PC-9 (cell line): ENCODE results near the gene SORBS1. TPM values are rescaled to one million over a fixed set of nuclear protein-coding genes. Genes with fewer than 3 reads are reported as not detected.

Source experiments
- BruUV-seq: library from RNA; stranded (reverse); fragments of 400-500 nt; replicated peaks from 2 replicates; lab custom pipeline; 2021; lab: Mats Ljungman, UMichigan
- CTCF ChIA-PET: fragments of 300-600 bp; sonication (Branson Sonifier 250); formaldehyde crosslinking; loops from one replicate; lab custom pipeline; 2022; ENCODE audit warnings: antibody characterized with exemption; lab: Charles Lee
- POLR2A ChIA-PET: fragments of 300-600 bp; sonication (Branson Sonifier 250); formaldehyde crosslinking; loops from one replicate; lab custom pipeline; 2022; ENCODE audit warnings: antibody characterized with exemption; ENCODE audit not compliant: unreplicated experiment; lab: Charles Lee
- DNase-seq, 2 experiments: peaks; one replicate each; pipeline versions ENCODE4 v3.0.0 to v3.0.0-alpha.2; 2015 to 2022; ENCODE audit warnings: mixed read lengths in 1 of 2
- H2AFZ ChIP-seq: fragments of 200-600 bp; sonication (generic); 2 replicates; pipeline ENCODE4 v1.8.1; 2017; ENCODE audit warnings: antibody characterized with exemption
- H3F3A ChIP-seq: fragments of 200-600 bp; sonication (generic); 2 replicates; pipeline ENCODE4 v1.8.1; 2017; ENCODE audit warnings: antibody characterized with exemption, mild to moderate bottlenecking, low read depth; ENCODE audit not compliant: insufficient read depth
- H3K27ac ChIP-seq: fragments of 200-600 bp; sonication (generic); 2 replicates; pipeline ENCODE4 v1.6.1; 2016; ENCODE audit warnings: mixed run types
- H3K27me3 ChIP-seq: fragments of 200-600 bp; sonication (generic); 2 replicates; pipeline ENCODE4 v1.6.1; 2016; ENCODE audit warnings: low read depth, mixed run types; ENCODE audit not compliant: insufficient read depth
- H3K36me3 ChIP-seq: fragments of 200-600 bp; sonication (generic); 2 replicates; pipeline ENCODE4 v1.6.1; 2016; ENCODE audit warnings: low read depth, mixed run types
- H3K4me1 ChIP-seq: fragments of 200-600 bp; sonication (generic); replicated peaks from 2 replicates; pipeline ENCODE4 v1.6.1; 2016; ENCODE audit warnings: mixed run types; ENCODE audit not compliant: insufficient read depth
- H3K4me2 ChIP-seq: fragments of 200-600 bp; sonication (generic); 2 replicates; pipeline ENCODE4 v1.6.1; 2017; ENCODE audit warnings: mixed run types
- H3K4me3 ChIP-seq: fragments of 200-600 bp; sonication (generic); 2 replicates; pipeline ENCODE4 v1.6.1; 2016; ENCODE audit warnings: mixed run types
- H3K79me2 ChIP-seq: fragments of 200-600 bp; sonication (generic); 2 replicates; pipeline ENCODE4 v1.6.1; 2017; ENCODE audit warnings: low read depth, mixed run types
- H3K9me2 ChIP-seq: fragments of 200-600 bp; sonication (generic); 2 replicates; pipeline ENCODE4 v1.8.1; 2017; ENCODE audit warnings: mild to moderate bottlenecking; ENCODE audit not compliant: insufficient read depth
- H3K9me3 ChIP-seq: fragments of 200-600 bp; sonication (generic); 2 replicates; pipeline ENCODE4 v1.8.1; 2016; ENCODE audit warnings: low read depth; ENCODE audit not compliant: insufficient read depth
- H4K20me1 ChIP-seq: fragments of 200-600 bp; sonication (generic); 2 replicates; pipeline ENCODE4 v1.8.1; 2017; ENCODE audit not compliant: insufficient read depth
- CTCF ChIP-seq: fragments of 200-600 bp; sonication (generic); conservative IDR thresholded peaks from 2 replicates; pipeline ENCODE4 v1.6.1; 2017; ENCODE audit warnings: mixed run types, antibody characterized with exemption, mild to moderate bottlenecking, moderate library complexity
- EZH2 ChIP-seq: fragments of 200-600 bp; sonication (generic); IDR thresholded peaks from 2 replicates; pipeline ENCODE4 v1.8.0; 2017; ENCODE audit warnings: antibody characterized with exemption, low read depth
- intact Hi-C: fragments of 100-400 bp; cut with micrococcal nuclease; formaldehyde crosslinking; loops from one replicate; pipeline ENCODE4 v1.10.0; 2022; ENCODE audit not compliant: unreplicated experiment
- total RNA-seq: library from RNA; stranded (reverse); gene quantifications from 2 replicates; pipeline ENCODE4 v1.2.3, GENCODE V29; 2021

Gene SORBS1
- total RNA-seq, 1 experiment from 2014 or later, result 5.0 TPM

- no peak overlapping the region for H3K4me3 ChIP-seq
- no peak overlapping the region for H3K27ac ChIP-seq
- no peak overlapping the region for H2AFZ ChIP-seq
- no peak for DNase-seq
- intact Hi-C loops, result no loop called here
- H3K9me2 ChIP-seq, result no peaks in the 10 kb centered on the region
- no peaks in the 10 kb centered on the region for H3F3A ChIP-seq
- no peak overlapping the region for H3K4me2 ChIP-seq
- H3K79me2 ChIP-seq, result no peaks in the 10 kb centered on the region
- no peaks in the 10 kb centered on the region for H3K36me3 ChIP-seq
- H4K20me1 ChIP-seq, result no peaks in the 10 kb centered on the region
- no TSS peak for BruUV-seq
- TF ChIP-seq EZH2 (no peak), CTCF (no peak)
- H3K9me3 ChIP-seq, result no peaks in the 10 kb centered on the region
- ChIA-PET POLR2A (no interaction called here), CTCF (no interaction called here)
- H3K4me1 ChIP-seq, result no peaks in the 10 kb centered on the region
- no peaks in the 10 kb centered on the region for H3K27me3 ChIP-seq
Observed at GRCh38 chr10:95544783-95545500, 16.2 kb downstream of the SORBS1 start.

- Histone ChIP-seq H3K27ac (no peak overlapping the region), H3K36me3 (no peaks in the 10 kb centered on the region), H3K4me2 (no peak overlapping the region), H3K9me3 (no peaks in the 10 kb centered on the region), H3K4me1 (no peaks in the 10 kb centered on the region), H4K20me1 (no peaks in the 10 kb centered on the region), H3K9me2 (no peaks in the 10 kb centered on the region), H2AFZ (no peak overlapping the region), H3K4me3 (no peak overlapping the region), H3F3A (no peaks in the 10 kb centered on the region), H3K27me3 (no peaks in the 10 kb centered on the region), H3K79me2 (no peaks in the 10 kb centered on the region)
- POLR2A ChIA-PET, result no interaction called here
- TF ChIP-seq CTCF (no peak), EZH2 (no peak)
- intact Hi-C loops, result no loop called here
- BruUV-seq, result no TSS peak
- DNase-seq, result no peak
- CTCF ChIA-PET, result no interaction called here
Observed at GRCh38 chr10:95543459-95543858, 17.7 kb downstream of the SORBS1 start.

DNA sequence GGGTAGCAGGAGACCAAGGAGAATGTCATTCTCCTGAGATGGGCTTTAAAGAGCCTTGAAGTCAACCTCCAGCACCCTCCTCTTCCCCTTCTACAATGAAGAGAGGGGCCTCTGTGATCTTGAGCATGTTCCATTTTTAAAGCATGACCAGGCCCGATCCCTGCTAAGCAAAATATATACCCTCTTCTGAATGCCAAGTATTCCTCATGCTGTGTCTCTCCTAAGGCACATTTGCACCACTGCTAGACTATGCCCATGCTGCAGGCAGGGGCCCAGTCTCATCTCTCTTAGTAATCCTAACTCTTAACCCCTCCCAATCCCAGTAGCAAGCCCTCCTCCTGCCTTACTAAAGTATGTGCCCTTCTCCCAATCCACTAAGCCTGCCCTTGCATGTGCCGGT, 18.4 kb downstream of the SORBS1 start:
- H3K4me1 ChIP-seq, result peaks cover 5% of the 10 kb centered on the region
- no peaks in the 10 kb centered on the region for H3K27me3 ChIP-seq
- BruUV-seq, result no TSS peak
- intact Hi-C loops, result no loop called here
- no peaks in the 10 kb centered on the region for H3K79me2 ChIP-seq
- ChIA-PET CTCF (no interaction called here), POLR2A (no interaction called here)
- no peak overlapping the region for H3K4me3 ChIP-seq
- no peak overlapping the region for H3K4me2 ChIP-seq
- TF ChIP-seq EZH2 (no peak), CTCF (no peak)
- H3K9me3 ChIP-seq, result no peaks in the 10 kb centered on the region
- H2AFZ ChIP-seq, result no peak overlapping the region
- no peak overlapping the region for H3K27ac ChIP-seq
- H3K36me3 ChIP-seq, result no peaks in the 10 kb centered on the region
- H4K20me1 ChIP-seq, result no peaks in the 10 kb centered on the region
- no peaks in the 10 kb centered on the region for H3K9me2 ChIP-seq
- peaks cover 4% of the 10 kb centered on the region for H3F3A ChIP-seq
- DNase-seq, result no peak
